B cell (primary cell): ENCODE data around the gene MPP2. TPM values are rescaled to one million over a fixed set of nuclear protein-coding genes. Genes with fewer than 3 reads are reported as not detected.

ENCODE experiments used
- ATAC-seq: fragments of 200-7000 bp; cut with Tn5 transposase; one replicate; pipeline ENCODE4 v1.10.0; 2021; ENCODE audit warnings: low read depth, mild to moderate bottlenecking, moderate number of reproducible peaks, moderate library complexity
- CTCF ChIA-PET: fragments of 350-600 bp; sonication (Branson Sonifier 250); formaldehyde crosslinking; loops from one replicate; lab custom pipeline; 2021; ENCODE audit warnings: antibody characterized with exemption, inconsistent platforms; lab: Charles Lee
- POLR2A ChIA-PET: fragments of 350-600 bp; sonication (Branson Sonifier 250); formaldehyde crosslinking; loops from one replicate; lab custom pipeline; 2021; ENCODE audit warnings: antibody characterized with exemption; lab: Charles Lee
- DNase-seq: peaks from one replicate; pipeline ENCODE4 v3.0.0; 2013
- H2AFZ ChIP-seq: 2 replicates; pipeline ENCODE4 v1.6.1; 2012; ENCODE audit warnings: mild to moderate bottlenecking, low read depth, low read length; ENCODE audit not compliant: insufficient read depth, poor library complexity, severe bottlenecking
- H3K27ac ChIP-seq, 2 donors: 1 replicate in 1 of 2; 2 replicates in 1 of 2; pipeline ENCODE4 v1.5.1; 2012 to 2013; ENCODE audit warnings: low read length in 2 of 2, mild to moderate bottlenecking in 2 of 2, moderate library complexity in 1 of 2
- H3K27me3 ChIP-seq, 4 experiments: fragments of 200-600 bp in 1 of 4; sonication (generic) in 1 of 4; replicated peaks in 1 of 4; 1 replicate in 2 of 4; 2 replicates in 2 of 4; pipeline versions ENCODE4 v1.6.1 to v1.7.0; 2013 to 2016; ENCODE audit warnings: low read length in 3 of 4, mild to moderate bottlenecking in 2 of 4, mixed read lengths in 1 of 4, moderate library complexity in 1 of 4; ENCODE audit not compliant: insufficient read depth in 4 of 4, control insufficient read depth in 3 of 4; ENCODE audit errors: control extremely low read depth in 1 of 4
- H3K36me3 ChIP-seq, 2 experiments: replicated peaks in 1 of 2; 1 replicate in 1 of 2; 2 replicates in 1 of 2; pipeline versions ENCODE4 v1.6.1 to v1.7.1; 2013; ENCODE audit warnings: low read length in 1 of 2; ENCODE audit not compliant: insufficient read depth in 2 of 2, control insufficient read depth in 1 of 2; ENCODE audit errors: control extremely low read depth in 1 of 2, extremely low read depth in 1 of 2
- H3K4me1 ChIP-seq, 2 donors: fragments of 200-600 bp in 1 of 2; sonication (generic) in 1 of 2; 1 replicate in 1 of 2; 2 replicates in 1 of 2; pipeline versions ENCODE4 v1.5.1 to v1.6.1; 2013 to 2017; ENCODE audit warnings: low read length in 2 of 2; ENCODE audit not compliant: control insufficient read depth in 2 of 2, insufficient read depth in 2 of 2
- H3K4me2 ChIP-seq: replicated peaks from 2 replicates; pipeline ENCODE3; 2012; ENCODE audit warnings: mild to moderate bottlenecking, low read depth, low read length; ENCODE audit not compliant: poor library complexity, severe bottlenecking
- H3K4me3 ChIP-seq, 5 experiments: fragments of 200-600 bp in 1 of 5; sonication (generic) in 1 of 5; 1 replicate in 3 of 5; 2 replicates in 2 of 5; pipeline versions ENCODE4 v1.5.1 to v1.7.0; 2011 to 2016; ENCODE audit warnings: low read length in 4 of 5, mild to moderate bottlenecking in 4 of 5, low read depth in 2 of 5, control low read depth in 1 of 5, moderate library complexity in 1 of 5; ENCODE audit not compliant: insufficient read depth in 1 of 5; ENCODE audit errors: control extremely low read depth in 1 of 5, extremely low read depth in 1 of 5
- H3K79me2 ChIP-seq: fragments of 200-600 bp; sonication (generic); one replicate; pipeline ENCODE4 v1.6.0; 2016; ENCODE audit warnings: low read length; ENCODE audit not compliant: control insufficient read depth, insufficient read depth
- H3K9ac ChIP-seq: fragments of 200-600 bp; sonication (generic); 2 replicates; pipeline ENCODE4 v1.6.1; 2017; ENCODE audit warnings: mild to moderate bottlenecking, low read length, moderate library complexity
- H3K9me3 ChIP-seq, 3 donors: one replicate each; pipeline versions ENCODE4 v1.6.1 to v1.7.1; 2013; ENCODE audit warnings: low read length in 2 of 3; ENCODE audit not compliant: control insufficient read depth in 2 of 3, insufficient read depth in 1 of 3; ENCODE audit errors: control extremely low read depth in 1 of 3
- H4K20me1 ChIP-seq: 2 replicates; pipeline ENCODE4 v1.6.0; 2012; ENCODE audit warnings: mild to moderate bottlenecking, low read length; ENCODE audit not compliant: insufficient read depth, control insufficient read depth, poor library complexity, severe bottlenecking
- H3K27ac Mint-ChIP-seq: one replicate; pipeline ENCODE4 v1.8.0; 2021; ENCODE audit warnings: mixed read lengths
- H3K27me3 Mint-ChIP-seq: one replicate; pipeline ENCODE4 v1.8.0; 2021; ENCODE audit warnings: mixed read lengths
- H3K4me1 Mint-ChIP-seq: one replicate; pipeline ENCODE4 v1.8.0; 2021; ENCODE audit warnings: mixed read lengths
- H3K4me3 Mint-ChIP-seq: one replicate; pipeline ENCODE4 v1.8.0; 2021; ENCODE audit warnings: mixed read lengths
- H3K9me3 Mint-ChIP-seq: one replicate; pipeline ENCODE4 v1.8.0; 2022; ENCODE audit warnings: mixed read lengths; ENCODE audit not compliant: insufficient read depth
- CTCF ChIP-seq: fragments of 200-600 bp; IDR thresholded peaks from one replicate; pipeline ENCODE4 v1.8.0; 2022; ENCODE audit warnings: antibody characterized with exemption, mild to moderate bottlenecking
- EZH2 ChIP-seq: IDR thresholded peaks from 2 replicates; pipeline ENCODE4 v1.6.1; 2012; ENCODE audit warnings: borderline replicate concordance, low read depth, mild to moderate bottlenecking, moderate library complexity, low read length; ENCODE audit not compliant: insufficient read depth, poor library complexity, severe bottlenecking
- WGBS: methylation state at CpG from one replicate; pipeline ENCODE4 v1.1.5; 2013; ENCODE audit warnings: missing lambda C conversion rate; ENCODE audit not compliant: insufficient coverage; 5-methylcytosine and 5-hydroxymethylcytosine counted together
- intact Hi-C: fragments of 100-400 bp; cut with micrococcal nuclease; formaldehyde crosslinking; loops from one replicate; pipeline ENCODE4 v1.10.0; 2022
- polyA plus RNA-seq: library from polyadenylated mRNA; depleted of rRNA; stranded (reverse); fragments of >200 nt; gene quantifications from 2 replicates; pipeline ENCODE4 v1.2.3, GENCODE V29; 2012
- total RNA-seq, 2 donors: library from RNA; stranded (reverse); fragments of 120-200 nt in 1 of 2; gene quantifications; 1 replicate in 1 of 2; 2 replicates in 1 of 2; pipeline versions ENCODE4 v1.2.3 to v1.2.4, GENCODE V29; 2013 to 2022

Gene MPP2
- total and polyA plus RNA-seq, 2 donors (not counting 1 experiment from before 2014, with no cell fraction given) = 0.15 TPM; not detected in 1

DNA sequence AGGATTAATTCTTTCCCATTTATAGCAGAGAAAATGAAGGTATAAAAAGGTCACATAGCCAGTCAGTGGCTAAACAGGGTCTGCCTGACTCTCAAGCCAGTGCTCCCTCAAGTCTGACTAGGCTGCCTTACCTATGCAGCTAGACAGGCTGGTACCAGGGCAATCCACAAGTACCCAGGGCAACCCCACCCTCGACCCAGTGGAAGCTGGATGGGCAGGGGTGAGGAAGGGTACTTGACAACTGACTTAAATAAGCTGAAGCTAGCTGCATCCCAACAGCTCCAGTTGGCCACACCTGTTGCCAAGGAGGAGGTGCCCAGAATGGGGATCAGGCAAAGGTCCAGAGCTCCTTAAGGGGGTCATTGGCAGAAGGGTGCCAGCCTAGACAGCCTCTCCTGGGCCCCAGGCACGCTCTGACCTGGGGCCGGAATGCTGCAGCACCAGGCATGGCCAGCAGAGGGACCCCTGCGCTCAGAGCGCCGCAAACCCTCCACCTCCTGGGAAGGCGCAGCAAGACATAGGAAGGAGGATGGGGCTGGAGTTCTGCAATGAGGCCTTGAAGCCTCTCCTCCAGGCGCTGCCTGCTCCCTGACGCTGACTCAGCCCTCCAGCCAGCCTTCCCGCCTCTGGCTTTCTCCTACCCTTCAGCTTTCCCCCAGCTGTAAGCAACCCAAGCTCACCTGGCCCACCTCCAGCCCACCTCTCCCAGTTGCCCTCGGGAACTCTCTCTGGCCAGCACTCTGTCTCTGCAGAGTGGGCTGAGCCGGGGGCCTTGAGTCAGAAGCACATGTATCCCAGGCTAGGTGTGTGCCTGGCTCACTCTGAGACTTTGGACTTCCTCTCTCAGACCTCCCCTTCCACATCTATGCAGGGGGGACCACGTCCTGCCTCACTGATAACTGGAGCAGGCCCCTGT lies 28.8 kb downstream of the MPP2 start:
- no peaks in the 10 kb centered on the region for H3K9me3 Mint-ChIP-seq
- CTCF ChIA-PET = interaction anchor here (0.9 to 3.2 kb wide), 17 partner anchors 10 to 165 kb away, joined by 3 to 11 read pairs (median 5); partner anchors contain the start of gene PPY
- 35% methylated on average over 9 of the region's 13 CpGs for WGBS
- Histone ChIP-seq H3K4me3 (no peak overlapping the region), H3K27ac (no peak overlapping the region), H4K20me1 (no peaks in the 10 kb centered on the region), H3K4me2 (no peak overlapping the region), H3K9me3 (peaks cover 0 to 5% (median 0%) of the 10 kb centered on the region in 3 donors), H3K4me1 (peaks cover 0 to 3% of the 10 kb centered on the region in 2 donors), H2AFZ (no peak overlapping the region), H3K27me3 (peaks cover 0 to 22% (median 3%) of the 10 kb centered on the region in 4 experiments), H3K9ac (no peak overlapping the region), H3K79me2 (no peaks in the 10 kb centered on the region), H3K36me3 (no peaks in the 10 kb centered on the region)
- POLR2A ChIA-PET = no interaction called here
- peak; percentile 93 for ATAC-seq
- H3K27ac Mint-ChIP-seq = no peak overlapping the region
- intact Hi-C loops = no loop called here
- no peaks in the 10 kb centered on the region for H3K4me1 Mint-ChIP-seq
- TF ChIP-seq CTCF = peak; percentile 98
- TF ChIP-seq EZH2 = no peak
- H3K27me3 Mint-ChIP-seq = peaks cover 26% of the 10 kb centered on the region
- H3K4me3 Mint-ChIP-seq = no peak overlapping the region
- DNase-seq = peak; percentile 76
